Epidermal melanocyte (primary cell): ENCODE data around the gene RTRAF.

ENCODE experiments used
- DNase-seq: peaks from one replicate; pipeline ENCODE4 v3.0.0; 2011; ENCODE audit warnings: low spot score; ENCODE audit not compliant: insufficient read length

RTRAF gene

DNA sequence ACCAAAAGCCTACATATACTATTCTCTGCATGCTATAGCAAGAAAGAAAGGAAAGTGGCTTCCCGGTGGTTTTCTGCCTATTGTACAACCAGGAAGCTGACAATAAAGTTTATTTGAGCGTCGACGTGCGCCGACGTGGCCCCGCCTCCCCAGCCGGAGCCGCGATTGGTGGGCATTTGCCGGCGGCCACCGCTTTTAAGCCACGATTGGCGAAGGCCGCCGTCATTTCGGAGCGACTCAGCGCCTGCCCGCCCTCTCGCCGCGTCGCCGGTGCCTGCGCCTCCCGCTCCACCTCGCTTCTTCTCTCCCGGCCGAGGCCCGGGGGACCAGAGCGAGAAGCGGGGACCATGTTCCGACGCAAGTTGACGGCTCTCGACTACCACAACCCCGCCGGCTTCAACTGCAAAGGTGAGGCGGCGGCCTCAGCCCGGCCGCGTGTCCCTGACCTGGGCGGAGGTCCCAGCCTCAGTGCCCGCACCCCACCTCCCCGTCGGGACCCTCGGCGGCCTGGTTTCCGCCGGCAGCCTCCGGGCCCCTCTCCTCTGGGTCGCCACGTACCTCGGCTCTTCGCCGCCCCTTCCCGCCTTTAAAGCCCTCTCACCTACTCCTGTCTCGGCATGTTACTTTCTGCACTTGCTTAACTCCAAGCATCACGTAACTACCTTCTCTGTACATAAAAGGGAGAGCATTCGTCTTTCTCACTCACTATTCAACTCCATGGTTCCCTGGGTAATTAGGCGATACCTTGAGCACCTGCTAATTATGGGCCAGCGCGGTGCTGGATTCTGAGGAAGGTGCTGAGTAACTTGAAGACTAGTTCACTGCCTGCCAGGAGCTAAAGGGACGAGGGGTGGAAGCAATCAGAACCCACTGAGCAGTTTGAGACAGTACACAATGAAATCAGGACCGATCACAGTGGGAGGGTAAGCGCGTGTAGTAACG lies at the start of gene RTRAF:
TSS of gene RTRAF (plus strand) at position 254 of the 942 bp plus-strand sequence. CDS start at position 348, 94 bp downstream.
- DNase-seq = peak; percentile 79

DNA sequence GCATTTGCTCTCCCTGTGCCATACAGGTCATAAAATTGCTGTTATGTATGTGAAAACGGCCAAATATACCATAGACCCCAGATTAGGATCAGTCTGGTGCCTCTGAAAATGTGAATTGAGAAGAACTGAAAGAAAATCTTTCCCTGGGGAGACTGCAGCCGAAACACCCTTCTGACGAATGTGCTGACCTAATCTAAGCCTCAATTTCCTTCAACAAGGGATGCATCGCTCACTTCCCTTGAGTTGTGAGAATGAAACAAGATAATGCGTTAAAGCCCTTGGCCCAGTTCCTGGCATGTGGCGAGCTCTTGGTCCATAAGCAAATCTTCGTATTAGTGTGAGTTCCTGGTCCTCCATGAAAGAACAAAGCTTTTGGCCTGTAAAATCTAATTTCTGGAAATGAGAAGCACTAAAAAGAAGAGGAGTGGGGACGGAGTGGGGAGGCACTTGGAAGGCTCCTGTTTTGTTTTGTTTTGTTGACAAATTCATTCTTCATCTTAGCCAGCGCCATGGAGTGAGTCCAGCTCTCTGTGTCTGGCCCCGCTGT lies 49.5 kb upstream of the RTRAF start:
- no peak for DNase-seq

DNA sequence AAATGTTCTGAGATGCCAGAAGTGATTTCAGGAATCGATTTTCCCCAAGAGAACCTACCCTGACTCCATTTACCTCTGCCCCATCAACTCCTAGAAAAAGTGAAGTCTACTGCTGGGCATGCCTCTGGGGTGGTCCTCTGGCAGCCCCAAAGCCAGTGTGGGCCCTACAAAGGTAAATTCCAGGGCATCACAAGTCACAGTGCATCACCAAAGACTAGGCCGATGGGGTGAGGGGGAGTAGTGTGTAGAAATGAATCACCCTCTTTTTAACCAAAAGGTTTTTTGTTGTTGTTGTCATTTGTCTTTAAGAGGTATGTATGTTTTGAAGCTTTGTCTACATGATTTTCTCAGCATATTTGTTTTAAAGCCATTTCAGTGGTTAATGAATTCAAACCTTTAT lies 46.4 kb upstream of the RTRAF start:
- no peak for DNase-seq

DNA sequence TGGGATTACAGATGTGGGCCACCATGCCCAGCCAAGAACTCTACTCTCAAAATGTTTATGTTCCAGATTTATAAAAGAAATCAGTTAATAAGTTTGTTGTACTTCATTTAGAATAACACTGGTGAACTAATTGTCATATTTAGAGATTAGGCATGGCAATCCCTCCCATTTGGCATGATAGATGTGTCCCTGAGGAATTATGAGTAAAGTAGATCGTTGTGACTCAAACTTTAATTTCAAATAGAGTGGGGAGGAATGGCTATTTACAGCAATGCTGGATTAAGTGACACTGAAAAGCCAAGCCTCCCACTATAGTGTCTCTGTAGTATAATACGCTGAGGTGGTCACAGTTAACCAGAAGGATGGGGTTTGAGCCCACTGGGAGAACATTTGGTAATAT lies 39.3 kb upstream of the RTRAF start:
- DNase-seq = no peak

DNA sequence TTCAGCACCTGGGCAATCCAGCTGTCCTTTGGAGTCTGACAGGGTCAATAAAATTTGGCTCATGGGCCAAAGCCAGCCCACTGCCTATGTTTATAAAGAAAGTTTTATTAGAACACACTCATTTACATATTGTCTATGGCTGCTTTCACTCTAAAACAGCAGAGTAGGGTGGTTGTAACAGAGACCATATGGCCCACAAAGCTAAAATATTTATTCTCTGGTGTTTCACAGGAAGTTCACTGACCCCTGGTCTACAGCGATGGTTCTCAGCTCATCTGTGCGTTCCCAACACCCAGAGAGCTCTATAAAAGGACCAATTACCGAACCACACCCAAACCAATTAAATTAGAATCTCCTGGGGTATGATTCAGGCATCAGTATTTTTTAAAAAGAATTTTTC lies 37.7 kb upstream of the RTRAF start:
- DNase-seq = no peak

DNA sequence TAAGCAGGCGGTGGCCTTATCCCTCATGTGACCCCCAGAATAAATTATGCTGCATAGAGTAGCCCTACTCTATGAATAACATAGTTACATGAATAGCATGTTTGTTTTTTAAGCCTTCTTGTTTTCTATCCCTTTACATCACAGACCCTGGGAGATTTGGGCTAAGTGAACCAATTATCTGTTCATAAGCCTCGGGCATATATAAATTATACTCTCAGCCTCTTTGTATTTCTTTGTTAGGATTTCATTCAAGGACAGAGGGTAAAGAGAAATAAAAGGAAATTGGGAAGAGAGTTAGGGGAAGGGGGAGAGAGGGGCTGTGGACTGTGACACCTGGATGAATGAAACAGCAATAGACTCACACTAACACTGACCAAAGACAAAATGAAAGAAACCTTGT lies 35.3 kb upstream of the RTRAF start:
- peak; percentile 50 for DNase-seq

DNA sequence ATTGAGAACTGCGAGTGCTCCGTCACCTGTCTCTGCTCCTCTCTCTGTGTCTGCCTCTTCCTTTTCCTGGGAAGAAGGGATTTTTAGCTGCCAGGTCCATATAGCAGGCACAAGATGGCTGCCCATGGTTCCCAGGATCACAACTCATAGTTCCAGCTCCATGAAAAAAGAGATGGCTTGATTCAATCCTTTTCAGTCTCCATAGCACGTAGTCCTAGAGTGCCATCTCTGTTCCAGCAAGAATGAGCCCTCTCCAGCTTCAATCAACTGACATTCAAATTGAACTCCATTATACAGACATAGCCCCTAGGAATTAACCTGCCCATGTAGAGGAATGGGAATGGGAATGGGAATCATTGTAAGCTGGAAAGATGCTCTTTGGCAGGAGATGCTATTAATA lies 34.7 kb upstream of the RTRAF start:
- no peak for DNase-seq

DNA sequence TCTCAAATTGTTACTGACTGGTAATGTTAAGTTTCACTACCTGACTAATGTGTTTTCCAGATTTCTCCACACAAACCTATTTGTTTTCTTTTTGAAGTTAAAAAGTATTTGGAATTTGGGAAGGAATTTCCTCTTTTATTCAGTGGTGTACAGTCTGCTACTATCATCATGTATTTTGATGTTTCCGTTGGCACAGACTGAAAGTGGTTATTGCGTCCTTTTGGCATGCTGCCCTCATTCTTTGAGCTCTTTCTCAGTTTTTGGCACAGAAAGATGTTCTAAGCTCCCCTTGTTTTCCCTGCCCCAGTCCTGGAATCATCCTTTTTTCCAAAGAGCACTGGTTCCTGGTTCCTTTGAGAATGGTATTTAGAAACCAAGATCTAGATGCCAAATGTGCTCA lies 31.4 kb upstream of the RTRAF start:
- DNase-seq = no peak

DNA sequence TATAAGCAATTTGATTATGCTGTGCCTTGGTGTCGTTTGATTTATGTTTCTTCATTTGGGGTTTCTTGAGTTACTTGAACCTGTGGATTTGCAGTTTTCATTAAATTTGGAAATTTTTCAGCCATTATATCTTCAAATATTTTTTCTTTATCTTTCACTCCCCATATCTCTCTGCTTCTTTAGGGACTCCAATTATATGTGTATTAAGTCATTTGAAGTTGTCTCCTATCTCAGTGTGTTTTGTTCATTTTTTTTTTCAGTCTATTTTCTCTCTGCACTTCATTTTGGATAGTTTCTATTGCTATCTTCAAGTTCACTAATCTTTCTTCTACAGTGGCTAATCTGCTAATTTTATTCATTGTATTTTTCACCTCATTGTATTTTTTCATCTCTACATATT lies 29.4 kb upstream of the RTRAF start:
- DNase-seq = no peak

DNA sequence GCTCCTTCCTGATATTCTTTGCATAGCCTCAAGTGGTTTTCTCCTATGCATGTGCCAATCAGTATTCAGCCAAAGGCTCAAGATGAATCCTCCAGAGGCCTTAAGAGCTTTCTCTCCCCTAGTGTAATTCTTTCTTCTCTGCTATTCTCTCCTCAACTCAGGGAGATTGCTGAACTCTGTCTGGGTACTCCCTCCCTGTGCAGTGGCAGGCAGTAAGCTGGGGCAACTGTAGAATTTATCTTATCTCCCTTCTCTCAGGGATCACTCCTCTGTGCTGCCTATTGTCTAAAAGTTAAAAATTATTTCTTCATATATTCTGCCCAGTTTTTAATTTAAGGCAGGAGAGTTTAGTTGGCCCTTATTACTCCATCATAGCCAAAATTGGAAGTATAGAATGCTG lies 28.5 kb upstream of the RTRAF start:
- no peak for DNase-seq

DNA sequence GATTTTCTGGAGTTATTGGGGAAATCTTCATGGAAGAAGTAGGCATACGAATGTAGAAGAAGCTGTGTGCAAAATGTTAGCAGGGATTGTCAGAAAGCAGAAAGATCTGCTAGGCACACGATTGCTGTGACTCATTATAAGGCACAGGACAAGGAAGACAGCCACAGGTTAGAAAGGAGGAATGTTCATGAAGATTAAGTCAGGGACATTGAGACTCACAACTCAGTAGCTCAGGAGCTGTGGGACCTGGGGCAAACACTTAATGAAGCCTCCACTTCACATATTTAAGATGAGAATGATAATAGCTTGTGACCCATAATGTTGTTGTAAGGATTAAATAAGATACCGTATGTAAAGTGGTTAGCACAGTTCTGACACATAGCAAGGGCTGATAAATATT lies 26.6 kb upstream of the RTRAF start:
- DNase-seq = no peak

DNA sequence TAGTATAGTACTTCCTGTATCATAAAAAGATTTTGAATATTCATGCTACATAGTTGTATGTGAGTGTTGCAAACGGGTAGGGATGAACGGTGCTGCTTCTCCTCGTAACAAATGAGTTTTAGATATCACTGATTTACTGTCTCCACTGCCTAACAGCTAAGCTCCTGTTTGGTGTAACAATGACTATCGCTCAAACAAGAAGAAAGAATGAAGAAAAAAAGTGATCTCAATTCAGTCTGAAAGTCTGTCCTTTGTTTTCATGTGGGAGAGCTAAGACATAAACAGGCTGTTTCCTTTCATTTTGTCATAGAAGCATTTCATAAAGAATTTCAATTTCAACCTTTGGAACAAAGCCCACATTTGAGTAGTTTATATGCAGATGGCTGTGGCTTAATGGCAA lies 26.1 kb upstream of the RTRAF start:
- DNase-seq = peak; percentile 18

DNA sequence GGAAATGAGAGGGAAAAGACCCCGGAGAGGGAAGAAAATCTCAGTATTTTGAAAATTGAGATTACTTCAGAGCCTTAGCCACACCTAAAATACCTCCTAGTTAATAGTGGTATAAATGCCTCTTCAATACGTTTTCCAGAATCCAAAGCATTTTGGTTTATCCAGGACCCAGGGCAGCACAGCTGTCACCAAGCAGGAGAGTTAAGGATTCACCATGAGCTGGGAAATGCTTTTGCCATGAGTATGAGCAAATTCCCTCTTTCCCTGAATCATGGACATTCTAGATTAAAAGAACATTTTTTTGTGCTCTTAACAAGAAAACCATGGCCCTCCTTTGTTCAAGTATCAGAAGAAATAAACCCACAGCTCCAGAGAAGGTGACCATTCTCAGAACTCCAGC lies 21.8 kb upstream of the RTRAF start:
- DNase-seq = no peak

DNA sequence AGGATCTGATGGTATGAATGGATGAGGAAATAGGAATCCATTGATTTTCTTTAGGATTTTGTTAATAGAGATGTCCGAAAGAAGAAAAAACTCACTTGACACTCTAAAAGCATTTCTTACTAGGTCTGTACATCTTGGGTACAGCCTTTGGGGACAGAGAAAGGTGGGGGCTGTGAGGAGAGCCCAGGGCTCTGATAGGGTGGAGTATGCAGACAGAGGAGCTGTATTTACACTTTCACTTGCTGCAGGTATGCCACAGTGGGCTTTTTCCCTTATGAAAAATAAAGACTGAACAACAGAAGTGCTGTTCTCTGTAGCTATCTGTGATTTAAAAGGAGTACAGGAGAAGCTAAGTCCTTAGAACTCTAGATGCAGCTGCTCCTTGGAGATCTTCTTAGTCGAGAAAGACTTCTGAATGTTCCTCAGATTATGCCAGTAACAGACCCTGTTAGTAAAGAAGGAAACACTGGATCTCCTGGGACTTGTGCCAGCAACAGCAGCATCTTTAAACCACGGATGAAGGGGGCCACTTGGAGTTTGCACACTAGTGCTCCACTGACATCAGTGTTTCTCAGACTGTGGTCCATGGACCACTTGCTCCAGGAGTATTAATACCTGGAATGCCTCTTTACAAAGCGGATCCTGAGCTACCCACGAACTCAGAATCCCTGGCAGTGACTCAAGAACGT lies 19.4 kb upstream of the RTRAF start:
- DNase-seq = no peak

DNA sequence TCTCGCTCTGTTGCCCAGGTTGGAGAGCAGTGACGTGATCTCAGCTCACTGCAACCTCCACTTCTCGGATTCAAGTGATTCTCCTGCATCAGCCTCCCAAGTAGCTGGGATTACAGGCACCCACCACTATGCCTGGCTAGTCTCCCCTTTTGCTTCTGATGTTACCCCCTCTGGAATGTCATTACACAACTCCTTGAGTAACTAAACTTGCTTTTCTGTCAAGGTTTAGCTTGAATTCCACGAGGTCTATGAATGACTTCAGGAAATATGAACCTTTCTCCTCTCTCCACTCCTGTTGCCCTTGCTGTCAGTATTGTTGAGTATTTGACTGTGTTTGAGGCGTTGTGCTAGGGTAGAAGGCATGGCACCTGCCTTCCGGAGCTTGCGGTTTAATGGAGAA lies 16.8 kb upstream of the RTRAF start:
- DNase-seq = no peak

DNA sequence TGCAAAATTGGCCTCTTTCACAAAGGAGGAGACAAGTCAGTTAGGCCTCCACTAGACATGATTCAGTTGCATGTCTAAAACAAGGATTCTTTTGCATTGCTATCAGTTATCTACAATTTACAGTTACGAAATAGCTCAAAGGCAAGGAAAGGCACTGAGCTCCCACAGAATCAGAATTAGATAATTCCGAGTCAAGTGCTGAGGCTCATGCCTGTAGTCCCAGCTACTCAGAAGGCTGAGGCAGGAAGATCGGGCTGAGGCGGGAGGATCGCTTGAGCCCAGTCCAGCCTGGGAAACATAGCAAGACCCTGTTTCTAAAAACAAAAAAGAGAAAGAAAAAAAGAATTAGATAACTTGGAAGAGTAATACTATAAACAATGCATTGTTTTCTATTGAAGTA lies 12.3 kb upstream of the RTRAF start:
- no peak for DNase-seq

DNA sequence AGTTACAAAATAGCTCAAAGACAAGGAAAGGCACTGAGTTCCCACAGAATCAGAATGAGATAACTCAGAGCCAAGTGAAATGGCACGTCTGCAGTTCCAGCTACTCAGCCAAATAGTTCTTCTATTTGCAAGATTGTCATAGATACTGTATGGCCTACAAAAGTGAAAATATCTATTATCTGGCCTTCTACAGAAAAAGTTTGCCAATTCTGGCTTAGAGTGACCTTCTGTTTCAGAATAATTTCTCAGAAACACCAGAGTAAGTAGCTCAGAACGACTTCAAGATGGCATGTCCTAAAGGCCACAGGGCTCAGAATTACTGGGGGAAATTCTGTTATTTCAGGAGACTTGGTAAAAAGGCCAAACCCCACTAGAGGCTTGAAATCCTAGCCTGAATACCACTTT lies 10.7 kb upstream of the RTRAF start:
- DNase-seq = no peak

DNA sequence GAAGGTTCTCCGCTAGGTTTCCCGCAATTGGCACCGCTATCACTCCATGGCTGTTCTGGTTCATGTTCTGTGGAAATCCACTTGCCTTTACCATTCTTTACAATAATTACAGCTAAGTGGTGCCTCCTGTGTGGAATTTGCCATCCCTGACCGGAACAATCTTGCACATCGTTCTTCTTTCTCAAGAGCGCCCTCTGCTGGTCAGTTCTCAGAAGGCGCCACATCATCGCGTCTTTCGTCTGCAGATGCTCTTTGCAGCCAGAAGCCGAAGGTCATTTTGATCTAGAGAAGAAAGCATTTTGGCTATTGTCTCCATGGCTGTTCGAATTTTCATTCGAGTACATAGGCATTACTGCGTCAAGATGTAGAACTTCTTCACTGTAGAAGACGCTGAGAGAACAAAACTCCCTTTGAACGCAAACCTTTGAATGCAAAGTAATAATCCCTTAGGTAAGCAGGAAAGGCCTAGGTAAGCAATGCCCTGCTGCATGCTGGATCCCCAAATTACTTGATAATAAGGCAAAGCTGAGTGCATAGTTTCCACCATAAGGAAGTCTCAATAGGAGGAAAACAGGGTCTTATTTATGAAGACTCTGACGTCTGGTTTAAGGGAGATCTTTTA lies 10.1 kb upstream of the RTRAF start:
- DNase-seq = peak; percentile 82

DNA sequence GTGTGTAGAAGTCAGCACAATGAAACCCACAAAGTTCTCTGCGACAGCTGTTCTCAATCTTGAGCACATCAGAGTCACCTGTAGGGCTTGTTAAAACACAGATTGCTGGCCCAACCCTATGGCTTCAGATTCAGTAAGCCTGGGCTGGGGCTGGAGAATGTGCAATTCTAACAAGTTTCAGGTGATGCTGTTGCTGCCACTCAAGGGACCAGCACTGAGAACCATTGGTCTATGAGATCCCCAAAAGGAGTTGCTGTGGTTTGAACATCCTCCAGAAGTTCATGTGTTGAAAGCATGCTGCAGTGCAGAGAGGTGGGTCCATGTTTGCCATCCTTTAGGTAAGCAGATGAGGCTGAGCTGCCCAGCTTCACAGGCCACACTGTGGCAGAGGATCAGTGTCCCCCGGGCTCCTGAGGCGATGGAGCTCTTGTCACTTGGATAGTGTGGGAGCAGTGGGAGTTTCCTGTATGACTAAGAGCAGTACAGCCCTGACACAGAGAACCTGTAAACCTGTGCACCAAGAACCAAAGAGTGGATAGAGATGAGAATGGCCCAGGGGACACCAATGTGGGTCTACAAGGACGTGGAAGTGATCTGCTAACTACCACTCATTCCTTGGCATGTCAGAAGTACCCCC lies 8.0 kb upstream of the RTRAF start:
- no peak for DNase-seq

DNA sequence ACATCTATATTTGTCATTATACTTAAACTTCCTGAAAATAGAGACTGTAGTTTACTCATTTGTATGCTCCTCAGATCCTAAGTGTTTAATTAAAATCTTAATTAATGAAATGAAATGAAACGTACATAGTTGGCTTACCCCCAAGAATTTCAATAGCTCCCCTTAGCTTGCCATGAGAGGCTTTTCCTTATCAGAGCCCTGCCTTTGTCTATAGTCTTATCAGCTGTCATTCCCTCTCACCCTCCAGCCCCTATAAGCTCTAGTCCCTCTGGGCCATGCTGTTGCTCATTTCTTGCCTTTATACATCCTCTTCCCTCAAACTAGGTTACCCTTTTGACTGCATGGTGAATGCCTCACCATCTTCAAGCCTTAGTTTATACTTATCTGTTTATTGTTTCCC lies 1.1 kb upstream of the RTRAF start:
- no peak for DNase-seq

DNA sequence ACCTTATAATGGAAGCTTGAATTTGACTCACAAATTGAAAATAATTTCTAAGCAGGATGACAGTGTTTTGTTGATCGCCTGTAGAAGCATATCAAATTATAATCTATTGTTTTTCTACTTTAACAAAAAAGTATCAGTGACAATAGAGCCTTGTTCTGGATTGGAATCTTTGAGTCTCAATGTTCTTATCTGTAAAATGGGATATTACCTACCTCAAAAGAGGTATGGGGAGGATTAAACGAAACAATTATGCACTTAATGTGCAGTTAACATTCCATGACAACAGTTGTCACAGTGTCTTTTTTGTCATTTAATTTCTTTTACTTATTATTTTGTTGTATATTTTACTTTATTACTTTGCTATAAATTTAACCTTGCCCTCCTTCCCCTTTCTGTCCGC lies 1.1 kb downstream of the RTRAF start:
- no peak for DNase-seq
